ENCODE measurements around the gene MST1.

GRCh38 chr3:49709852-49710251 lies 20.6 kb upstream of the MST1 start:
- no peak for TF ChIP-seq MAFK (IDR thresholded peaks at IDR 0.05; ENCODE audit: low read depth, low read length)
- TF ChIP-seq SP1 (IDR thresholded peaks at IDR 0.05; ENCODE audit: low read depth, low read length), result no peak
- TF ChIP-seq TEAD4 (IDR thresholded peaks at IDR 0.05; ENCODE audit: low read depth, low read length), result no peak
- TF ChIP-seq KDM1A (IDR thresholded peaks at IDR 0.05; ENCODE audit: borderline replicate concordance, low read length), result no peak
- no peak for TF ChIP-seq MAX (IDR thresholded peaks at IDR 0.05)
- TF ChIP-seq POLR2AphosphoS5 (IDR thresholded peaks at IDR 0.05; ENCODE audit: low read depth, low read length), result no peak
- TF ChIP-seq RFX5 (IDR thresholded peaks at IDR 0.05; ENCODE audit: borderline replicate concordance, low read depth, low read length), result no peak
- TF ChIP-seq EZH2 (IDR thresholded peaks at IDR 0.05; ENCODE audit: low read depth, low read length, severe bottlenecking), result no peak
- TF ChIP-seq POLR2A (IDR thresholded peaks at IDR 0.05; ENCODE audit: control extremely low read depth in 1 of 2, low read depth in 2 of 2, low read length in 2 of 2), result no peak
